Retinal pigment epithelial cell (primary cell): ENCODE measurements around the gene SCMH1.

Source experiments
- DNase-seq: peaks from one replicate; pipeline ENCODE4 v3.0.0-alpha.2; 2010; ENCODE audit warnings: low read depth
- H3K4me3 ChIP-seq: 2 replicates; pipeline ENCODE4 v1.5.1; 2011; ENCODE audit warnings: mild to moderate bottlenecking, low read length, control low read depth, moderate library complexity
- CTCF ChIP-seq: conservative IDR thresholded peaks from 2 replicates; pipeline ENCODE4 v1.5.1; 2011; ENCODE audit warnings: low read depth, low read length, control low read depth, inconsistent platforms

The SCMH1 gene

GRCh38 chr1:41044187-41044586 is 197.9 kb downstream of the SCMH1 start:
- no peak for TF ChIP-seq CTCF
- no peak for DNase-seq
- H3K4me3 ChIP-seq = no peak overlapping the region

GRCh38 chr1:41041614-41042270 is 200.4 kb downstream of the SCMH1 start:
- TF ChIP-seq CTCF = no peak
- H3K4me3 ChIP-seq = no peak overlapping the region
- DNase-seq = no peak

GRCh38 chr1:41038110-41038509 is 204.0 kb downstream of the SCMH1 start:
- DNase-seq = no peak

GRCh38 chr1:41037116-41037903 is 204.8 kb downstream of the SCMH1 start:
- H3K4me3 ChIP-seq = no peak overlapping the region
- TF ChIP-seq CTCF = no peak
- no peak for DNase-seq

More at GRCh38 chr1:41038110-41038509, 204.0 kb downstream of the SCMH1 start:
- no peak overlapping the region for H3K4me3 ChIP-seq
- peak; percentile 8 for TF ChIP-seq CTCF

GRCh38 chr1:41033272-41033671 is 208.8 kb downstream of the SCMH1 start:
- no peak for DNase-seq
- no peak for TF ChIP-seq CTCF

GRCh38 chr1:41032147-41032546 is 210.0 kb downstream of the SCMH1 start:
- TF ChIP-seq CTCF = no peak
- no peak for DNase-seq
- H3K4me3 ChIP-seq = no peak overlapping the region

More at GRCh38 chr1:41033272-41033671, 208.8 kb downstream of the SCMH1 start:
- H3K4me3 ChIP-seq = no peak overlapping the region
